Left lobe of liver (tissue), 2 donors: ENCODE results near the gene RGMB. TPM values are rescaled to one million over a fixed set of nuclear protein-coding genes. Genes with fewer than 3 reads are reported as not detected.

Experiments
- ATAC-seq: fragments of 200-7000 bp; cut with Tn5 transposase; one replicate; pipeline ENCODE4 v1.9.1; 2020; ENCODE audit warnings: mild to moderate bottlenecking, moderate library complexity
- DNase-seq: peaks from one replicate; pipeline ENCODE4 v3.0.0-alpha.2; 2020; ENCODE audit warnings: low spot score
- total RNA-seq: library from RNA; stranded (reverse); gene quantifications from one replicate; pipeline ENCODE4 v1.2.1, GENCODE V29; 2021
- donor health status: DM: no; HTN: no; CAD: no; lungs with moderate emphysema.
- donor health status: DM: no; HTN: yes; CAD: no.

Gene RGMB
- total RNA-seq, 1 donor from 2014 or later, result 6.0 TPM

DNA sequence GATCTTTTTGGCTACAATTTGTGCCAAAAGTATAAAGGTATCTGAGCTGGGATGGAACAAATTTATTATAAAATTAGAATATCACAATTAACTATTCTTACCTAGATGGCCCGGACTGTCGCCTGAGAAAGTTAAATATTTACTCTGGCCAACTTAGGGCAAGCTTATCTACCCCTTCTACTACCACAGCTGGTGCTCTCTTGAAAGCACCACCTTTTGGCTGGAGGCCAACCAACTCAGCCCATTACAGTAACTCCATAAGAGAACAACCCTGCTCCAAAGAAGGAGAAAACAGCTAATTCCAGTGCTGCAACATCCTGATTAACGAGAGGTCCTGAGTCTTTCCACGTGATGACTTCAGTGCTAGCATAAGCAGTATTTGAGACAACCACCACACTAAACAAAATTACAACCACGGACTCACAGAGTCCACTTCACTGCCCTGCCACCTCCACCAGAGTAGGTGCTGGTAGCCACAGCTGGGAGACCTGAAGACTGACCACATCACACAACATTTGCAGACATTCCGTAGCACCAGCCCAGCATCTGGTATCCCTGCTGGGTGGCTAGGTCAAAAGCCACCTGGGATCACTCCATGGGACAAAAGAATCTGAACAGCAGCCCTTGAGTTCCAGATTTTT, 43.2 kb downstream of the RGMB start:
- DNase-seq (no peak), ATAC-seq (no peak)

DNA sequence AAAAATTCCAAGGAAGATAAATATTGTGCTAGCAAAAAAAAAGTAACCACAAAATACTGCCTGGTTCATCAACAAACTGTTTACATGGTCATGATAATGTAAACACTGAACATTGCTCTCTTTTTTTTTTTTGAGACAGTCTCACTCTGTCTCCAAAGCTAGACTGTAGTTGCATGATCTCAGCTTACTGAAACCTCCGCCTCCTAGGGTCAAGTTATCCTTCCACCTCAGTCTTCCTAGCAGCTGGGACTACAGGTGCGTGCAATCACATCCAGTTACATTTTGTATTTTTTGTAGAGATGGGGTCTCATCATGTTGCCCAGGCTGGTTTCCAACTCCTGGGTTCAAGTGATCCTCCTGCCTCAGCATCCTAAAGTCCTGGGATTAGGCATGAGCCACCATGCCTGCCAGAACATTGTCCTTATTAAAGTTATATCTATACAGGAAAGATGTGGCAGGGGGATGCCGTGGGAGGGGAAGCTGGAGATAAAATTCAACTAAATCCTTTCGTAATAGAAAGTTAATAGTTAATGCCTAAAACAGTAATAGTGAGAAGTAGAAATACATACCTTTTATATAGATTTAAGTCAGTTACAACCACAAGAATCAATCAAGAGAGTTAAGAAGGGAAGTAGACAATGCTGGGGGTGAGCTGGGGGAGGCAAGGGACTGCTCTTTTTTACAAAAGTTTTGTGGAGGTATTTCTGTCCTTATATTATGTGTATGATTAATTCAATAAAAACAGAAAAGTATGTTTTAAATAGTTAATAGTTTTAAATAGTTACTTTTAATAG, 52.3 kb downstream of the RGMB start:
- ATAC-seq (no peak), DNase-seq (no peak)

DNA sequence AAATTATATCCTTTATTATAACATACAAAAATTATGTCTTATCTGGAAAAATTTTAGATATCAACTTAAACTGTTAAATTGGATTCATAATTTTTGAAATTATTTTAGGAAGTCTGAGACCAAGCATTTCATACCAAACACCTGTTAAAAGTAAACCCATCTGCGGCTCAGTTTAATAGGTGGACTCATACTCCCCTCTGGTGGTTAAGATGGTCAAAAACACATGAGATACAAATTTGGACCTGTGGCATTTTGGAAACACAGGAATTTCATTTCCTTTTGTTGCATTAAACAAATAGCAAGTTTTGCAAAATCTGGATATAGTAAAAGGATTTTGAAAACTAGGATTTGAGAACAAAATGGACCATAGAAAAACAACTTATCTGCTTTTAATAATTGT, 53.7 kb downstream of the RGMB start:
- DNase-seq (no peak), ATAC-seq (peak; percentile 85)

DNA sequence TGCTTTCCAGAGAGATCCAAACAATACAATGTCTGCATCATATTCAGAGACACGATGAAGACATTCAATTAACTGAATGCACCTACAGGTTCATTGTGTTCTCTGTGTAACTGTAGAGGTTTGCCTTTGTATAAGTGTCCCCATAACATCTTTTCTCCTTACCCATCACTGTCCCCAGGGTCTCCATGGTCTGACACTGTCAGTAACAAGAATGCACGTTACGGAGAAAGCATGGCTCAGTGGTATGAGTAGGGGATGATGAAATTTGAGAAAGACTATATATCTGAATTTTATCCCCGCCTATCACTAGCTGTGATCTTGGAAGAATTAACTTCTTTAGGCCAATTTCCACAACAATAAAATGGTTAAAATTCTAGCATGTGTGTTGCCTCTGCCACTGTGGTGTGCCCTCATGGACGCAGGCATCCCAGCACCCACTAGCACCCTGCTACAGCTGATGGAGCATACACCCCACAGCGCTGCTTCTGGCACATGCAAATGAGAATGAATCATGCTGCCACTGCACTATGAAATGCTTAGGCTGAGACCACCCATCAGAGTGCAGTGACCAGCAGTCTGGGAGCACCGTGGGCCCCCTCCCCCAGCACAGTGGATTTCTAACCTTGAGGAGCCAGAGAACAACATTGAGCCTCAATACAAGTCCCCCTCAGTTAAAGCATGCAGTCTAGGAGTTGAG, 54.3 kb downstream of the RGMB start:
- no peak for DNase-seq
- ATAC-seq, result no peak

DNA sequence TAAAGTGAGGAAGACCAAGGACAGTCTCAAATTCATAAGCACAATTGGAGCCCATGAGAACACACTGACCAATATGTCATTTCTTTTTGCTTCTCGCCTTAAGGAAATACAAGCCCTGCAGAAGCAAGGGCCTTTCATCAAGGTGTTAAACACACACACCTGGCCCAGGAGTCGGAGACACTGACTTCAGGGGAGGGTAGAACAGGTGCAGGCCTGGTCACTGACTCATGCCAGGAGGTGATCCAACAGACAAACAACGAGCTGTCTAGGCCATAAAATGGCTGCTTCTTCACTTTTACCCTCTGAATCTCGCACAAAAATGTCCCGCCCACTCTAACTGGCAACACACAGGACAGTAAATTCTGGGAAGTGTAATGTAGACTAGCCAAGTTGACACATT, 62.7 kb downstream of the RGMB start:
- no peak for ATAC-seq

DNA sequence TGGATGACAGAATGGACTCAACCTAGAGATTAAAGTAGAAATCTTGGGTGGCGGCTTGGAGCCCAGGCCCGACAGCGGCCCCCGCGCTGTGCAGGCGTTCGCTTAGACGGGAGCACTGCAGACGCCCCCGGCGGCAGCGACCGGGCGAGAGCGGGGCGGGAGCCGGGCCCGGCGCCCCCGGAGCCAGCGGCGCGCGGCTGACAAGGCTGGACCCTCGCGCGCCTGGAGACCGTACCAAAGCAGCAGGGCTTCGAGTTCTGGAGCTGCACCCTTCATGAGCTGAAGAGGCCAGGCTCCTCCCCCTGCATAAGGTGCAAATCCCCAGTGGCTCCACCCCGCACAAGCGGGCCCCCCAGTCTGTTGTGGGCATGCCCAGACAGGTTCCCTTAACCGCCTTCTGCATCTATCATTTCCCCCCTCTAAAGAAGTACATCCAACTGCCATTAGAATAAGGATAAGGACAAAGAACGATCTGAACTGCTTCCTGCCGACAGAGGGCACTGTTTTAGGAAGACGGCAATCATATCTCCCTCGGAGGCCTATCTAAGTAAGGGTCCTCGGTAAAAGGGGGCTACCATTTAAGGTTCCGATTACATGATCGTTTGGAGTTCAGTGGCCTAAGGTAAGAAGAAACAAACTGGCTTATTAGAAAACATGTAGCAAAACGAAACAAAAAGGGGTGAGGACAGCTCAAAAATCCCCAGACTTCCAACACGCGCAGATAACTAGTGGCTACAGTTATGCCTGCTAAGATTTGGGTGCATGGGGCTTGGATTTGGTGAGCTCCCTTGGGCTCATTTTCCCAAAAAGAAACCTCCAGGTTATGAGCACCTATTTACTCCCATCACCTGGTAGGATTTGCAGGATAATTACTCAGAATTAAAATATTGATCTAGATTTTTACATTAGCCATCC, 66.3 kb downstream of the RGMB start:
- DNase-seq (no peak), ATAC-seq (peak; percentile 86)

More for the DNA sequence above, 62.7 kb downstream of the RGMB start:
- DNase-seq, result no peak

DNA sequence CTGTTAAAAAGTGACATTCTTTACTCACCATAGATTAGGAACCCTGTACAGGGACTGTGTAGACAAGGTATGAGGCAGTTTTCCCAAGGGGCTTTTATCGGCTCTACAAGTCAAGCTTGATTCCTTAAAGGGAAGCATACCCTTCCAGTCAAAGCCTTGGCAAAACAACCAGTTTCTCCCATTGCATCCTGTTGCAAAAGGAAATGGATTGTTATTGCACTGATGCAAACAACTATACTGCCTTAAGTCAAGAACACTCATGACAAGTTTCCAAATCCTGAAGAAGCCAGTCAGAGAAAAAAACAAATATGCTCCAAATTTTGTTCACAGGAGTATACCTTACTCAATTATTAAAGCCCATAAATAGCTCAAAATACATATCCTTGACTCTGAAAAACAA, 67.5 kb downstream of the RGMB start:
- DNase-seq (no peak), ATAC-seq (no peak)

DNA sequence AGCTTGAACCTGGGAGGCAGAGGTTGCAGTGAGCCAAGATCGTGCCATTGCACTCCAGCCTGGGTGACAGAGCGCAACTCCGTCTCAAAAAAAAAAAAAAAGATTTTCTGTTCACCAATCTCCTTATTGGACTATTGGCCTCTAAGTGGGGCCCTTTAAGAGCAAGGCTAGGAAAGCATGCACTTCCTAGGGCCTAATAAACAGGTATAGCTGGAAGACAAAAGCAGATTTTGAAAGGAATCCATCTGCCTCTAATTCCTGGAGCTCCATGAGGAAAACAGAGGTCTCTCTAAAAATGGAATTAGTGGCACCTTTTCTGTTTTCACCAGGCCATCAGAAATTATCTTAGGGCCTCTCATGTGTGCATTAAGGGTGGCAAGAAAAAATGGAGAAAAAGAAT, 70.0 kb downstream of the RGMB start:
- no peak for ATAC-seq
- no peak for DNase-seq

DNA sequence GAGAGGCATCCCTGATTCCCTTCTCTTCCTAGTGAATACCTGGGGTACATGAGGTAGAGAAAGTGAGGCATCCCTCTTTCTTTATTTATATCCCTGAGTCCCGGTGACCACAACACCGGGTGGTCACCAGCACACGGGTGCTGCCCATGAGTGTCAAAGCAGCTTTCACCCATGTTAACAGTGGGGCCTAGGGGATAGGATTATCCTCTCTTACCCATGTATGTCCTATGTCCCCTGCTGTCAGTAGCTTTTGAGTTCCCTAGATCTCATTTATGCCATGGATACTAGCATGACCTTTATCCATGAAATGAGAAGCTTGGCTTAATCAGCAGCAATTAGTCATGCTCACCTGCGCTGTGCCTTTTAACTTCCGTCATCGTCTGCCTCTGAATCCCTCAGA, 71.4 kb downstream of the RGMB start:
- no peak for DNase-seq
- ATAC-seq, result no peak

DNA sequence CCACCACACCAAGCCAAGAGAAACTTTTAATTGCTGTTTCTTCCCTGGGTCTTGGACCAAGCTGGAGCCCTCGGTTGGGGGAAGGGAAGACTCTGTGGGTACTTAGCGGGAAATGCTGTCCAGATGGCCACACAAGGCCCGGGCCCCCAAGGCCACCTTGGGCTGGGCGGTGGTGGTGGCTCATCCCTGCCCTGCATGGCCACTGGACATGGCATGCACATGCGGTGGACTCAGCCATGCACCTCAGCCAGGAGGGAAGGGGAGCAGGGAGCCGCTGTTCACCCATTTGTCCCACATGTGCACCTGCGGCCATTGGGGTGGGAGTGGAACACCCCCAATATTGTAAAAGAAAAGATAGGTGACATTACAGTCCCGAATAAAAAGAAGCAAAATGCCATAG, 72.4 kb downstream of the RGMB start:
- ATAC-seq (no peak), DNase-seq (no peak)

Other genes with a start within 250 kb of the RGMB start
- 9.8 TPM for gene CHD1, start 155.3 kb downstream of the RGMB start, total RNA-seq